ENCODE data around the gene PRLR.
"Not testable (repeated sequence)": the region's sequence is repeated elsewhere in the genome, so short reads cannot be mapped to it uniquely, and the experiment has no call there.

- not testable (repeated sequence) for TF ChIP-seq NR2F6 (IDR thresholded peaks at IDR 0.05); NR2F6 (CRISPR knock-in tag; IDR thresholded peaks at IDR 0.05); ZNF276 (CRISPR knock-in tag; IDR thresholded peaks at IDR 0.05; ENCODE audit: low read depth); MAX (IDR thresholded peaks at IDR 0.05); POLR2AphosphoS5 (IDR thresholded peaks at IDR 0.05; ENCODE audit: low read depth, low read length); CTCF (CRISPR knock-in tag; IDR thresholded peaks at IDR 0.05); ZNF83 (CRISPR knock-in tag; IDR thresholded peaks at IDR 0.05; ENCODE audit: borderline replicate concordance); ZNF777 (CRISPR knock-in tag; IDR thresholded peaks at IDR 0.05); ZMYM3 (CRISPR knock-in tag; IDR thresholded peaks at IDR 0.05); ZNF883 (CRISPR knock-in tag; IDR thresholded peaks at IDR 0.05; ENCODE audit: not compliant biosample characterization); EZH2 (conservative IDR thresholded peaks at IDR 0.05; ENCODE audit: low read depth, low read length)
Measured at GRCh38 chr5:35189801-35190200, 40.5 kb downstream of the PRLR start.
